ENCODE results near the gene ACOX3.

DNA sequence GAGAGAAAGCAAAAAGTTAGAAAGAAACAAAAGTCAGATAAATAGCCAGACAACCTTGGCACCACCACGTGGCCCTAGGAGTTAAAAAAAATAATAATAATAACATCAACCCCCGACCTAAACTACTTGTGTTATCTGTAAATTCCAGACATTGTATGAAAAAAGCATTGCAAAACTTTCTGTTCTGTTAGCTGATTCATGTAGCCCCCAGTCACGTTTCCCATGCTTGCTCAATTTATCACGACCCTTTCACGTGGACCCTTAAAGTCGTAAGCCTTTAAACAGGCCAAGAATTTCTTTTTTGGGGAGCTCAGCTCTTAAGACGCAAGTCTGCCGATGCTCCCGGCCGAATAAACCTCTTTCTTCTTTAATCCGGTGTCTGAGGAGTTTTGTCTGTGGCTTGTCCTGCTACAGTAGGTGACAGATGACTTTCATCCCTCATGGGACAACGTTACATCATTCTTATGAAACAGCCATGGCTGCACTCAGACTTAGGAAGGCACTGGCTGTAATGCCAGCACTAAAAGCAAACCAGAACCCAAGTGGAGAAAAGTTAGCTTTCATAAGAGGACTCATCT lies 520 bp downstream of the ACOX3 start:
- no peak for TF ChIP-seq CTCF (conservative IDR thresholded peaks at IDR 0.05)
- no peak for TF ChIP-seq ZFX (IDR thresholded peaks at IDR 0.05)
